ENCODE results near the gene ACTN1.

The ACTN1 gene

GRCh38 chr14:68979722-68980451 is 785 bp upstream of the ACTN1 start:
- TF ChIP-seq CTCF (IDR thresholded peaks at IDR 0.05; ENCODE audit: low read depth, low read length, missing control alignments), result no peak
- DNase-seq (ENCODE audit: low read depth), result no peak
- H3K4me3 ChIP-seq (ENCODE audit: low read depth, low read length), result peak overlapping the region; percentile 39

GRCh38 chr14:68978172-68978911 is 760 bp downstream of the ACTN1 start:
- no peak for TF ChIP-seq CTCF (IDR thresholded peaks at IDR 0.05; ENCODE audit: low read depth, low read length, missing control alignments)
- DNase-seq (ENCODE audit: low read depth), result no peak
- peak overlapping the region; percentile 52 for H3K4me3 ChIP-seq (ENCODE audit: low read depth, low read length)

- H3K4me3 ChIP-seq (ENCODE audit: low read depth, low read length), result peak overlapping the region; percentile 52
- no peak for TF ChIP-seq CTCF (IDR thresholded peaks at IDR 0.05; ENCODE audit: low read depth, low read length, missing control alignments)
- no peak for DNase-seq (ENCODE audit: low read depth)
Observed at GRCh38 chr14:68977718-68978171, 1.4 kb downstream of the ACTN1 start.

- H3K4me3 ChIP-seq (ENCODE audit: low read depth, low read length), result no peak overlapping the region
- DNase-seq (ENCODE audit: low read depth), result no peak
- TF ChIP-seq CTCF (IDR thresholded peaks at IDR 0.05; ENCODE audit: low read depth, low read length, missing control alignments), result no peak
Observed at GRCh38 chr14:68977180-68977717, 1.9 kb downstream of the ACTN1 start.

- no peak for DNase-seq (ENCODE audit: low read depth)
- H3K4me3 ChIP-seq (ENCODE audit: low read depth, low read length), result no peak overlapping the region
- TF ChIP-seq CTCF (IDR thresholded peaks at IDR 0.05; ENCODE audit: low read depth, low read length, missing control alignments), result no peak
Observed at GRCh38 chr14:68976160-68977067, 2.7 kb downstream of the ACTN1 start.

DNA sequence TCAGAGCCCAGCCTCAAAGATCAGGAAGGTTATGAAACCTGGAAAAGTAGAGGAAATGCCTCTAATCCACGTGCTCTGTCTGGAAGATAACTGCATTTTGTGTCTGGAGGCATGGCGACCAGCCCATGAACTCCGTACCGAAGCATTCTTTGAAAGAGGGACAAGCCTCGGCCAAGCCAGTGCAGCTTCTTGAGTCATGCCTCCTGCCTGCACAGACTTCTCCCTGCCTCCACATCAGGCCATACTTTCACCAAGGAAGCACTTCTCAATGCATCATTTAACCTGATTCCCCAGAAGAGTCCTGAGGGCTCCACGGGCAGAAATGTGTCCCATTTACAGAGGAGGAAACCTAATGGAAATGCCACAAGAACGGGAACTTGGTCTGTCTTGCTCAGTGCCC is 3.4 kb downstream of the ACTN1 start:
- TF ChIP-seq CTCF (IDR thresholded peaks at IDR 0.05; ENCODE audit: low read depth, low read length, missing control alignments), result no peak
- no peak overlapping the region for H3K4me3 ChIP-seq (ENCODE audit: low read depth, low read length)
- DNase-seq (ENCODE audit: low read depth), result no peak

All from GM12864 (cell line).